DMS53 (cell line): ENCODE measurements around the gene ENGASE.
"Not testable (repeated sequence)": the region's sequence is repeated elsewhere in the genome, so short reads cannot be mapped to it uniquely, and the experiment has no call there.

Experiments
- DNase-seq: peaks from one replicate; lab custom pipeline; 2025; lab: John Stamatoyannopoulos, UW

ENGASE gene

DNA sequence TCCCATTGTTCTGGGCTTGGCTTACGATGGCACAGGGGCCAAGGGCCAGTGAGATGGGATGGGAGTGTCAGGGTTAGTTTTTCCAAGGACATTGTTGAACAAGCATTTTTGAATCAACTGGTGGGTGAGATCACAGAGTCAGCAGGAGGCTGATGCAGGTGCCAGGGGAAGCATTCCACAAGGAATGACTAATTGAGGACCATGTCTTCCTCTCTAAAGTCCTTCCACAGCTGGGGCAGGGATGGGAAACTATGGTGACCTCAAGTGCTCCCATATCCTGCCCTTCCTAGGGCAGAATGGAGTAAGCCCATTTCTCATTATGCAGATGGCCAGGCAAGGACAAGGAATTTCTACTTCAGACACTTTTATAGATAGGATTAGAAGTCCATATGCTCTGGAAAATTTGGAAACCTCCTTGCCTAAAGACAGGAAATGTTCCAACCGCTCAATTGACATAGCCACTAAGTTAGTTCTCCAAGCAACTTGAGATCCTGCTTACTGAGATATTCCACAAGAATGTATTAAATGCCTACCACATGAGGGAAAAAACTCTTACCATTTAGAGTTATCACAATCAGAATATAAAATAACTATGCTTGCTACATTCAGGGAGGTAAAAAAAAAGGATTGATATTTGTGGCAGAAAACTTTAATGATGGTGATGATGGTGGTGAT lies 21.2 kb upstream of the ENGASE start:
- DNase-seq = no peak

DNA sequence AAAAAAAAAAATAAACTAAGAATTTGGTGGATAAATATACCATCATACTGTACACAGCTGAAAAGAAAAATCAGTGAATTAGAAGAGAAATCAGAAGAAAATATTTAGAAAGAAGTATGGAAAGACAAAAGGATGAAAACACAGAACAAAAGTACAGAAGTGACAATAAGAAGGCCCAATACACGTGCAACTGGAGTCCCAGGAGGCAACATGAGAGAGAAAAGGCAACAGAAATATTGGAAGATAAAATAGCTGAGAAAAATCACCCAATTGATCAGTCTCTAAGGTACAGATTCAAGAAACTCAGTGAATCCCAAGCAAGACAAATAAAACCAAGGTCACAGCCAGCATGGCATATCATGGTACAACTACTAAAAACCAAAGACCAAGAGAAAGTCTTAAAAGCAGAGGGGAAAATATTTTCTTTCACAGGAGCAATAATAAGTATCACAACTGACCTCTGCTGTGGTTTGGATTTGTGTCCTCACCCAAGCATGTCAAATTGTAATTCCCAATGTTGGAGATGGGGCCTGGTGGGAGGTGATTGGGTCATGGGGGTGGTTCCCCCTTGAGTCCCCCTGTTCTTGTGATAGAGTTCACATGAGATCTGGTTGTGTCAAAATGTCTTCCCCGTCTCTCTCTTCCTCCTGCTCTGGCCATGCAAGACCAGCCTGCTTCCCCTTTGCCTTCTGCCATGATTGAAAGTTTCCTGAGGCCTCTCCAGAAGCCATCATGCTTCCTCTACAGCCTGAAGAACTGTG lies 20.2 kb upstream of the ENGASE start:
- no peak for DNase-seq

DNA sequence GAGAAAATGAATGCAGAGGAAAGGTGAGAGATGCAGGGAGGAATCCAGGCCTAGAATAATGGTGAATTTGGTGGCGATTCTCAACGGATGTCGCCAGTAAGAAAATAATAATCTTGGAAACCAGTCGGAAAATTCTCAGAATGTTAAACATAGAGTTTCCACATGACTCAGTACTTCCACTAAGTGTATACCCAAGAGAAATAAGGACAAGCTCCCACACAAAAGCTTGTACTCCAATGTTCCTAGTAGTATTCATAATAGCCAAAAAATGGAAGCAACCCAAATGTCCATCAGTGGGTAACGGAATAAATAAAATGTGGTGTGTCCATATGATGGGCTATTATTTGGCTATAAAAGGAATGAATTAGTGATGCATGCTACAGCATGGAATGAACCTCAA lies 19.4 kb upstream of the ENGASE start:
- DNase-seq = no peak

DNA sequence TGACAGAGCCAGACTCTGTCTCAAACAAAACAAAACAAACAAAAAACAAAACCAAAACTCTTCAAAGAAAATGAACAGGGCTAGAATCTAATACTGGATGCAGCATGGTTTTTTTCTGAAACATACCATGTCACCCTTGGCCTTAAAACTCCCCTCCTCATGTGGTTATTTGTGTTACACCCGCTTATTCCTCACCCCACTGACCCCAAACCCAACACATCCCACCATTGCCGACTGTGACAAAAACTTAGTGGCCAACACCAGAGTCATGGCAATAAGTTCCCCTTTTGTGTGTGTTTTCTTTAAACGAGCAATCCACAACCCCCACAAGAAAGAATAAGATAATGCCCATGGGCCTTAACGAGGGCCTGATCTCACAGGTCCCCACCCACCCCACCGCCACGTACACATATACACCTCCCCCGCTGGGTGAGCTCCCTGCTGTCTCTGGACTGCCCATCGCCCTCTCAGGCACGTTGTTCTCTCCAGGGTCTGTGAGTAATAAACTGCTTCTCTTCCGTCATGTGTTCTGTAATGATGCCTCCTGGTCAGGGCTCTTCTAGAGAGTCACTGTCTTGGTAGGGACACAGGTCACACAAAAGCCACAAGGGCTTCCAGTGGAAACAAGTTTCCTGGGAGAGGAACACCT lies 16.8 kb upstream of the ENGASE start:
- no peak for DNase-seq

DNA sequence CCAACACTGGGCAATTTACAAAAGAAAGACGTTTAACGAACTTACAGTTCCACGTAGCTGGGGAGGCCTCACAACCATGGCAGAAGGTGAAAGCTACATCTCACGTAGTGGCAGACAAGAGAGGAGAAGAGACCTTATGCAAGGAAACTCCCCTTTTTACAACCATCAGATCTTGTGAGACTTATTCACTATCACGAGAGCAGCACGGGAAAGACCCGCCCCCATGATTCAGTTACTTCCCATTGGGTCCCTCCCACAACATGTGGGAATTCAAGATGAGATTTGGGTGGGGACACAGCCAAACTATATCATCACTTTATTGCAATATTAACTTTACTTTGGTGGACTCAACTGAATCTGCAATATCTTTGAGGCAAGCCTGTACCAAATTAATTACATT lies 11.9 kb upstream of the ENGASE start:
- no peak for DNase-seq

DNA sequence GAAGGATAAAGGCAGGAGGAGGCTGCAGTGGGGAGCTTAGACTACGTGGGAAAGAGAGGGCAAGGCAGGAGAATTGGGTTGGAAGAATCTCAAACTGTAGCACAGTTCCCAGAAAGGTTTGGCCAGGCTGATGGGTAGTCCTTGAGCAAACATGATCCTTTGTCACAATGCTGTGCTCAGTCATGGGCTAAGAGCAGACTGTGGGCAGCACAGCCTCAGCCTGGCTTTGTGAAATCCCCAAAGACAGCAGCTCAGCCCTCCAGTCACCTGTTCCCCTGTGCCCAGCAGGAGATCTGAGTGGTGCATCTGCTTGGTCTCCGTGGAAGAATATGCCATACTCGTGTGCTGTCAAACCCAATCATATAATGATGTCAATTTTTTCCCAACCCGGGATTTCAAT lies 10.6 kb upstream of the ENGASE start:
- DNase-seq = no peak

DNA sequence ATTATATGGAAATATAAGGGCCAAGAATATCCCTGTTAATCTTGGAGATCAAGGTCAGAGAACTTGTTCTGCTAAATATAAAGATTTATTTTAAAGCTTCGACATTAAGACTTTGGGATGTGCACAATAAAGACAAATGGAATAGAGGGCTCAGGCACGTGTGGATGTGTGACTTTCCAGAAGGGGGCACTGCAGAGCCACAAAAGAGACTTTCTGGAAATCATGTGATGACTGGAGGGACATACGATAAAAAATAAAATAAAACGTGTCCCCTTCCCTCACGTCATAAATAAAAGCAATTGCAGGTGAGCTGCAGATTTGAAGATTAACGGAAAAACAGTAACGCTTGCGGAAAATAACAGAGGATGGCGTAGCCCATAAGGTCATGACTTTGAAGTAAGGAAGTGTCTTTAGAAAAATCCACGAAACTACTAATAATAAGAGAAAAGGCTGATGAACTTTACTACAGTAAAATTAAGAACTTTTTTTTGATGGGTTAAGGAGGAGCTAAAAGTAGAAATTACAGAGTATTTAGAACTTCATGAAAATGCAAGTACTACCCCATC lies 9.4 kb upstream of the ENGASE start:
- DNase-seq = peak; percentile 41

DNA sequence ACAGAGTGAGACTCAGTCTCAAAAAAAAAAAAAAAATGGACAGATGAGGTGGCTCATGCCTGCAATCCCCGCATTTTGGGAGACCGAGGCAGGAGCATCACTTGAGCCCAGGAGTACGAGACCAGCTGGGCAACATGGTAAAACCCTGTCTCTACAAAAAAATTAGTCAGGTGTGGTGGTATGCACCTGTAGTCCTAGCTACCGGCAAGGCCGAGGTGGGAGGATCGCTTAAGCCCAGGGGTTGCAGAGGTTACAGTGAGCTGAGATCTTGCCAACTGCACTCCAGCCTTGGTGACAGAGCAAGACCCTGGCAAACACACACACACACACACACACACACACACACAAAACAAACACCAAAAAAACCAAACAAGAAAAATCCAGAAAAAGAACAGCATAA lies 7.7 kb upstream of the ENGASE start:
- DNase-seq = no peak

DNA sequence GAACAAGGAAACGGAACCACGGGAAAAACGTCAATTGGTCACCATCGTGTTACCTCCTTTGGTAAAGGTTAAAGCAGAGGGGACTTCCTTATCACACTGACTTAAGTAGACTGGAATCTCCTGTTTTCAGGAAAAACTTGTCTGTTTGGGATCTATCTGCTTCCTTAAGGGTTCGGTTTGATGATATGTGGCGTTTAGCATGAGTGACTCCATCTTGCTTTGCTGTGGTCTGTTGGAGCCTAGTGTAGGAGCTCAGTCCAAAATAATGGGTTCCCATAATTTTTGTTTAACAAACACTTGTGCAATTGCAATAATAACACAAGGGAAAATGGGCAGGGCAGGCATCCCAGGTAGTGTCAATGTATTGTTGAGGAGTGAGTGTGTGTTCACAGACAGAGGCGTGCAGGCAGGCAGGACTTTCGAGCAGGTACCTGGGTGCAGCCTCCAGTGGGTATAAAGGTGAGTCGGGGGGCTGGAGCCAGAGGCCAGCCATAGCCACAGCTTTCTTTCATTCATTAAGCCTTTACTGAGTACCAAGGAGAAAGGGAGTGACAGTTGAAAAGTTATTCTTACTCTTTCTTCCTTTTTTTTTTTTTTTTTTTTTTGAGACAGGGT lies 4.3 kb upstream of the ENGASE start:
- no peak for DNase-seq

DNA sequence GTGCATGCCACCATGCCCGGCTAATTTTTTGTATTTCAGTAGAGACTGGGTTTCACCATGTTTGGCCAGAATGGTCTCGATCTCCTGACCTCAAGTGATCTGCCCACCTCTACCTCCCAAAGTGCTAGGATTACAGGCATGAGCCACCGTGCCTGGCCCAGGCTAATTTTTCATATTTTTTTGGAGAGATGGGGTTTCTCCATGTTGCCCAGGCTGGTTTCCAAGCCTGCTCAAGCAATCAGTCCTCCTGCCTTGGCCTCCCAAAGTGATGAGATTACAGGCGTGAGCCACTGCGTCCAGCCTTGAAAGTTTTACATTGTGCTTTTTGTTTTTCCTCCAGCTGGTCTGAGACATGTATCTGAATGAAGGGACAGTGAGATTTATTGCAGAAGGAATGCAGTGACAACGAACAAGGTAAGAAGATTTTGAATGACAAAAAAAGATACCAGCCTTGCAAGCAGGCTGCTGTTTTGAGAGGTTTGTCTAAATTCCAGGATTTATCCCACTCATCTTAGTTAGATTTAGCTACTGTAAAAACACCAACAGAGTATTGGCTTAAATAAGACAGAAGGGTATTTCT lies 3.4 kb upstream of the ENGASE start:
- DNase-seq = no peak

DNA sequence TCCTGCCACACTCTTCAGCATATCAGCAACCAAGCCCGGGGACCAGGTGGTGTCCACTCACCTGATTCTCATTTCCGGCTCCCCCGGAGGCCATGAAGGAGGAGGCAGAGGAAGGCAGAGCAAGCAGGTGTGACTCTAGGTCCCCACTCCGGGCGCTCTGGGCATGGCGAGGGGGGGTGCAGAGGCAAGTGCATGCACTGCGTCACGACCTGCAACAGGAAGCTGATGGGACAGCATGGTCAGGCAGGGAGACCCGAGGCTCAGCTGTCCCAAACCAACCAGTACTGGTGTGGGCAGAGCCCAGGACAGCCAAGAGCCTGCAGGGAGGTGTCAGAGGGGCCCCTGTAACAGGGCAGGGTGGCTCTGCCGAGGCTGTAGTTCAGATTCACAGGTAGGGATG lies 2.1 kb upstream of the ENGASE start:
- no peak for DNase-seq

DNA sequence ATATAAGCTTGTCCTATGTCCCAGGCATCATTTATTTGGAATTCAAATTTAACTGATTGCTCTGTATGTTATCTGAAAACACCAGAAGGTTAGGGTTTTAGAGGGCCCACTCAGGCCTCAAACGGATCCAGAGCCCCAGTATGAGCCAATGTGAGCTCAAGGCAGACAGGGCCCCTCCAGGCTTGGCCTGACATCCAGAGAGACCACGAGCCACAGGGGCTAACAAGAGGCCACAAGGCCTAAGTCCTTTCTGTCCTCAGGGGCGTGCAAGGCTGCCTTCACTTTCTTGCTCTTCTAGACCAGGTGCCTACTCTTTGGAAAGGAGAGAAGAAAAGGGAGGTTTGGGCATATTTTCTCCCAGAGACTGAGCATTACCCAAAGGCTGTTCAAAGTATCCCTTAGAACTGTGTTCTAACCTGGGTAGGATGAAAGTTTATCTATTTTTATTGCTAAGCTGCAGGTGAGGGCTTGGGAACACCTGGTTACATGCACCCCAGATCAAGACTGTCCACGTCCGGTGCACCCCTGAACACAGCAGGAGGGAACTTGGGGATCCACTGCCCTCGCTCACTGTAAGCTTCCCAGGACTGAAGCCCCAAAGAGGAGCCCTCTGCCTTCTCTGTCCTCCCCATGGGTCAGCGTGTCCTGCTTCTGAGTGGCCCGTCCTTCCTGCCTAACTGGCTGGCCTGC lies 1.5 kb upstream of the ENGASE start:
- no peak for DNase-seq

DNA sequence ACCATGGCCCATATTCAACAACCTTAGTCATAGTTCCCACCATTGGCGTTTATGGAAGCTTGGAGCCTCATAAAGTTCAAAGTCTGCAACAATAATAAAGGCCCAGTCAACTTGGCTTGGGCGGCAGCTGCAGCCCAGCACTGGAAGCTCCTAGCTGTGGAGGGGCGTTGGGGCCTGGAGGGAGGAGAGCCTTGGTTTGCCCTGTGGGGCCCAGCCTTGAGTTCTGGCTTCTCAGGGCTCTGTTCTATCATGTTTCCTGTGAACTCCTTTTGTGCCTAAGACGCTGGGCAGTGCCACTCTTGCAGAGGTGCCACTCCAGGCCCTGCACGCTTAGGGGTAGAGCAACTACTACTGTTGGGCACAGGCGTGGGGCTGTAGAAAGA lies 927 bp upstream of the ENGASE start:
- DNase-seq = no peak

DNA sequence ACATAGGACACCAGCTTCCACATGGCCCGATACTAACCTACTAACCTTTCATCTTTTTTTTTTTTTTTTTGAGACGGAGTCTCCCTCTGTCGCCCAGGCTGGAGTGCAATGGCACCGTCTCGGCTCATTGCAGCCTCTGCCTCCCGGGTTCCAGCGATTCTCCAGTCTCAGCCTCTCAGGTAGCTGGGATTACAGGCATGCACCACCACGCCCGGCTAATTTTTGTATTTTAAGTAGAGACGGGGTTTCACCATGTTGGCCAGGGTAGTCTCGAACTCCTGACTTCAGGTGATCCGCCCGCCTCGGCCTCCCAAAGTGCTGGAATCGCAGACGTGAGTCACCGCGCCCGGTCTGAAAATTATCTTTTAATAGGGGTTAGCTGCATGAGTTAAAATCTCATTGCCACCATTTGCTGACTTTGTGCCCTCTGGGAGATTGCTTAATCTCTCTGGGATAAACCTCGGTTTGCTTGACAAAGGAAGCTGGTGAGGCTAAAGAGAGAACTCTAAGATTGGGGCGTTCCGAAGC lies 439 bp upstream of the ENGASE start:
- DNase-seq = not testable (repeated sequence)

DNA sequence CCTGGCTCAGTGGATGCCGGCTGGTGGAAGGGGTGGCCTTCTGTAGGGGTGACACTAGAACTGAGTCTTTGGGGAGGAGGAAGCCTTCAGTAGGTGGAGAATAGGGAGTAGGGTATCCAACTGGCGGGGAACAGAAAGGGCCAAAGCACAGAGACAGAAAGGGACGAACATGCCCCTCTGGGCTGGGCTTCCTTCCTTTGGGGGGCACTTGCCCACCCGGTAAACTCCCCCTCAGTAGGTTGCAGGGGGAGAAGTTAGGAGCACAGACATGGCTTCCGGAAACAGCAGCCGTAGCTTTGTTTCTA lies 774 bp downstream of the ENGASE start:
- DNase-seq = no peak

DNA sequence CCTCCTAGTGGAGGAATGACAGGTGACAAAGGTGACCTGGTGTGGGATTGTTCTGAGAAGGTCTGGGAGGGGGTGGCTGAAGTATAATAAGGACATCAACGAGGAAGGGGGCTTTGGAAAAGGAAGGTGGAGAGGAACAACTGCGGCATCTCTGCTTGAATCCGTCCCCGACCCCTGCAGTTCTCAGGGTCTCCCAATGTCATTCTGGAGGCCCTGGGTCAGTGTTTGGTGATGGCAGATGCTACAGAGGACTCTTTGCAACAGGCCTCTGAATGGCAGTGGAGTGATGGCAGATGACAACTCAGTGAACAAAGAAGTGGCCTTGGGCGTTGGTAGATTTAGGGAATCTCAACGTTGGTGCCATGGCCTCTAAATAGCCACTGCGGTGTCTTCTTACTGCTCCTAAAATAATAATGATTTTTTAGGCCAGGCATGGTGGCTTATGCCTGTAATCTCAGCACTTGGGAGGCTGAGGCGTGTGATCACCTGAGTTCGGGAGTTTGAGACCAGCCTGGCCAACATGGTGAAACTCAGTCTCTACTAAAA lies 1.3 kb downstream of the ENGASE start:
- no peak for DNase-seq

DNA sequence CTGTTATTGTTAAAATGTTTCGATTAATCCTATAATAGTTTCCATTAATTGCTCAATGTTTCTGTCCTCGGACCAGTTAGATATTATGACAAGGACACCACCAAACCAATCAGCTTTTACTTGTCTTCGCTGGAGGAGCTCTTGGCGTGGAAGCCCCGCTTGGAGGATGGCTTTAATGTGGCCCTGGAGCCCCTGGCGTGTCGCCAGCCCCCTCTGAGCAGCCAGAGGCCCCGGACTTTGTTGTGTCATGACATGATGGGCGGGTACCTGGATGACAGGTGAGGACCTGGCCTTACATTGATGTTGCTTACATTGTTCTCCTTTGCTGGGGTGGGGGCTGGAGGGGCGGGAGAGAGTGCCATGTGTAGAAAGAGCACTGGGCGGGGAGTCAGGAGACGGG lies 3.0 kb downstream of the ENGASE start:
- DNase-seq = no peak

DNA sequence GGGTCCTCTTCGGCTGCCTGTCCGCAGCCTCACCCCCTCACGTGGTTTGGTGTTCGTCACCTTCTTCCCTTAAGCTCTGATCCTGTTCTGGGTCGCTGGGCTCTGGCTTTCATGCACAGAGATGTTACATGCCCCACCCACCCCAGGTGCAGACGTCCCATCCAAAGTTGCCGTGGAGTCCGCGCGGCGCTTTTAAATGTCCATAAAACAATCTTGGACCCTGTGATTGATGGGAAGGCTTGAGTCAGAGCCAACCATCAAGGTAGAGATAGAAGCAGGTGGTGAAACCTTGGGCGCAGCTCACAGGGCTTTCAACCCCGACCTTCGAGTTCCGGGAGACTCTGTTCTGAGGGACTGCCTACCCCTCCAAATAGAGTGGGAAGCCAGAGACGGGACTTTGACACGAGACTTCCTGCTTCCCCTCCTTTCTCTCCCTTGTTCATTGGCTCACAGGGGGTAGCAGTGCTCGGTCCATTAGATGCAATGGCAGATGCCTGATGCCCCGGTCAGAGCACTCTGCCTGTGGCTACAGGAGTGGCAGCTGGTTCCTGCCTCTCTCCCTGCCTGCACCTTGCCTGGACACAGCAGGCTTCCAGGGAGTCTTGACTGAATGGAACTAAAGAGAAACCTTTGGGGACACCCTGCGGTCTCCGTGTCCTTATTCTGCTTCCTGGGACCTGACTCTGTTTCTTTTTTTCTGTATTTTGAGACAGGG lies 4.0 kb downstream of the ENGASE start:
- DNase-seq = no peak

DNA sequence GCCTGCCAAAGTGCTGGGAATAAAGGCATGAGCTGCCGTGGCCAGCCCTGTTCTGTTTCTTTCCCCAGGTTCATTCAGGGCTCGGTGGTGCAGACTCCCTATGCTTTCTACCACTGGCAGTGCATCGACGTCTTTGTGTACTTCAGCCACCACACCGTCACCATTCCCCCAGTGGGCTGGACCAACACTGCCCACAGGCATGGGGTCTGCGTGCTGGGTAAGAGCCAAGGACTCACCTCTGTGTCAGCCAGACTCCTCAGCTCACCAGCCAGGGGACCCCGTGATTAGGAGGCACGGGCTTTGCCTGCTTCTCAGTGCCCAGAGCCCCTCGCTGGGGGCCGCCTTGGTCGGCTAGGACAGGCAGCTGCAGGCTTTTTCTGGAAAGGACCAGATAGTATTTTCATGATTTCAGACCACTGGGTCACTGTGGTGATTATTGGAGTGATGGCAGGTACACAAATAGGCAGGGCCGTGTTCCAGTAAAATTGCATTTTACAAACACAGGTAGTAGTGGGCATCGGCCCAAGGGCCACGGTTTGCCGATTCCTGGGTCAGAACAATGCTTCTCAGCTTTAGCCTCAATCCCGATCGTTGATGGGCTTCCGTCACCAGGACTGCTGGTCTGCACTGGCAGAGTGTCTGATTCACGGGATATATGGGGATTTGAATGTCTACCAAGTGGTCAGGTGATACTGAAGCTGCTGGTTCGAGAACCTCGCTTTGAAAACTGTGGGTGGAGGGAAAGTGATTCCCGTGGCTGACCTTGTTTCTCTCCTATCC lies 5.0 kb downstream of the ENGASE start:
- DNase-seq = no peak

DNA sequence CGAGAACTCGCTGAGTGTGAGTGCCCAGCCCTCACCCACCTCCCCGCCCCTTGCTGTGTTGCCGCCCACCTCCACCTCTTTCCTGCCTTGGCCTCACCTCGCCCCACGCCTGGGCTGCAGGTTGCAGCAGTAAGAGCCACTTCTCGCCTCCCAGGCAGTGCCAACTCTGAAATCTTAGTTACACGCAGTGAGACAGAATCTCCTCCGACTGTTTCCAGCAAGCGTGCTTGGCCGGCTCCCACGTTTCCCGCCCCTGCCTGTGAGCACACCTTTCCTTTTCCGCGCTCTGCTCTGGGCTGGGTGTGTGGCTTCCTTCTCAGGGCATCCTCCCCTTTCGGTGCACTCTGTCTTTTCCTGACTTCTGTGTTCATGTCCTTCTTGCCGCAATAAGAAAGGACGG lies 5.7 kb downstream of the ENGASE start:
- no peak for DNase-seq
